ENCODE measurements around the gene IPMK.
"Not testable (repeated sequence)": the region's sequence is repeated elsewhere in the genome, so short reads cannot be mapped to it uniquely, and the experiment has no call there.

The IPMK gene

DNA sequence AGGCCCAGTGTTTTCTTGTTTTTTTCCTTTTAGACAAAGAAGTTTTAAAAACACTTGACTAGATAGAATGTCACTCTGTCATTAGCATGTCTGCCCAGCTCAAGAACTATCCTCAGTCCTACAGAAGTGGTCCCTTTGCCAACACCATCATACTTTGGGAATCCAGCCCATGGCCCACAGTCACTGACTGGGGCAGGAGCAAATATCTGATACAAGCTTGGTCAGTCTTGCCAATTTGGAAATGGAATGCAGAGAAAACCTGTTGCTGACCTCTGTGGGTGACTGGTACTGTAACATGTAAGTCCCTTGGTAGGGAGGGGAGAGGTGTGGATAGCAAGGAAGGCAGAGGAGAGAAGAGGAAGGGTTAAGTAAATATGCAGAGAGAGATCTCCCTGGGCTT, 47.8 kb downstream of the IPMK start:
- DNase-seq, result no peak

DNA sequence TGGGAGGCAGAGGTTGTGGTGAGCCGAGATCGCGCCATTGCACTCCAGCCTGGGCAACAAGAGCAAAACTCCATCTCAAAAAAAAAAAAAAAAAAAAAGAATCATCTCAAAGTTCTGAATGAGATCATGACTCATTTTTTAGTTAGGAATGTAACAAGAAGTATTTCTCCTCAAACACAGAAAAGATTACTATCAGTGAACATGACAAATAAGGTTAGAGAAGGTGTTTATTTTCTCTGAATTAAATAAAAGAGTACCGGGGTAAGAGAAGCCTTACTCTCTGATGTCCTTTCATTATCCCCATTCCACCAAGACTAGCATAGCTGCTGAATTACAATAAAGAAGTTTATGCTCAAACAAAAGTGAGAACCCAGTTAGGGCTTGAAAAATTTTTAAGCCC, 50.1 kb downstream of the IPMK start:
- no peak for DNase-seq

DNA sequence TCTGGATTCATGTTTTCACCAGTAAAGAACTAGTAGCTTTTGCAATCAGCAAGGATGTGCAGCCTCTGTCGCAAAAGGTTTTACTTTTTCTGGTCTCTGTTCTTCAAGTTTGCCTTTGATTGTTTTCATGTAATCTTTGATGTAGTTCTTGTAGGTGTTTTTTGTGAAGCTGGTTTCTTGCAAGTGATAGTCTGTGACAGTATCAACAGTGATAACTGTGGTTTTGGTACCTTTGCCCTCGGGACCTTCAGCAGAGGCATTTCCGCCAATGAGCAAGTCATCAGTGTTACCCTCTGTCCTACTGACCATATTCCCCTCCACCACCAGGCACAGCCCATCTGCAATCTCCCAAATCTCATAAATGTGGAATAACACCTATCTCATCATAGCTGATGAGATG, 55.1 kb downstream of the IPMK start:
- no peak for DNase-seq

DNA sequence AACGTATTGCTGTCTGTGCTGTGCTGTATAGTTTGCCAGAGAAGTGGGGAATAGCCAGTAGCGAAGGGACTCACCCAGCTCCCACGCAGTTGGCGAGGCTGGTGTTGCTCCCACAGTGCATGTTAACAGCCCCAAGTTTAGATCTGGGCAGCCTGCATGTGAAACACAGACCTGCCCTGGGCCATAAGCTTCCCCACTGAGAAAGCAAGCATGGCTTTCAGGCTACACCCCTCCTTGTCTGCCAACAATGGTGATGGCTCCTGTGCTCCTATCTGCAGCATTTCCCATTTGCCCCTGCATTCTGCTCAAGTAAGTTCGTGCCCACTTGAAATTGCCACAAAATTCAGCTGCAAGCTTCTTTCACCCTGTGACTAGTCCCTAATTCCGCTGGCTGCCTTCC, 57.5 kb downstream of the IPMK start:
- DNase-seq, result no peak

DNA sequence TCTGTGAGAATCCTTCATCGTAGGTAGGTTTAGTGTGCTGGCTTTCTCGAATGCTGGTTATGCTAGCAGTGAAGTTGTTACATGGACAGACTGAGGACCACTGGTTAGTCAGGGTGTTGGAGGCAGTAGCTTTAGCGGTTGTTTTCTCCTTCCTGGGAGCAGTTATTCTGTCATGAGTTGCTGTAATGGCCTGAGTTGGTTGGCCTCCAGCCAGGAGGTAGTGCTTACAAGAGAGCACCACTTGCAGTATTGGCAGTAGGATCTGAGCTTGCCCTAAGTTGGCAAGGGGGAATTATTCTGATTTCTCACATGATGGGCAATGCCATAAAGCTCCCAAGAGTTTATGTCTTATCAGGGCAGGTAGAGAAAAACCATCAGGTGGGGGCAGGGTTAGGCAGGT, 58.0 kb downstream of the IPMK start:
- no peak for DNase-seq

DNA sequence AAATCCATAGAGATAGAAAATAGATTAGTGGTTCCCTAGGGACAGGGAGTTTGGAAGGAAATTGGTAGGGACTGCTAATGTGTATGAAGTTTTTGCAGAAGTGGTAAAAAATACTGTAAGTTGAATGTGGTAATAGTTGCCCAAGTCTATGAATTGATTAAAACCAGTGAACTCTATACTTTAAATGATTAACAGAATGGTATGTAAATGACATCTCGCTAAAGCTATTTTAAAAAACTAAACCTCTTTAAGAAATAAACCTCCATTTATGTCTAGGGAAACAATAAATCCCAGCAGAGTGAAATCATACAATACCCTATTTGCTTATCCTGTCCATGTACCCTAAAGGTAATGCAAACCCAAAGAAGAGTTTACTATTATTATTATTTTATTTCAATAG, 61.4 kb downstream of the IPMK start:
- no peak for DNase-seq

DNA sequence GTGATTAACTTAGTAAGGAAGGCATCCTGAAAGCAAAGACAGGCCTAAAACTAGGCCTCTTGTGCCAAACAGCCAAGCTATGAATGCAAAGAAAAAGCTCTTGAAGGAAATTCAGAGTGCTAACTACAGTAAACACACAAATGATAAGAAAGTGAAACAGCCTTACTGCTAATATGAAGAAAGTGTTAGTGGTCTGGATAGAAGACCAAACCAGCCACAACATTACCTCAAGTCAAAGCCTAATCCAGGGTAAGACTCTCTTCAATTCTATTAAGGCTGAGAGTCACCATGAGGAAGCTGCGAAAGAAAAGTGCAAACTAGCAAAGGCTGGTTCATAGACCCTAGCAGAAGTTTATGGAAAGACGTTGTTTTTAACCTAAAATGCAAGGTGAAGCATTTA, 66.0 kb downstream of the IPMK start:
- no peak for DNase-seq

DNA sequence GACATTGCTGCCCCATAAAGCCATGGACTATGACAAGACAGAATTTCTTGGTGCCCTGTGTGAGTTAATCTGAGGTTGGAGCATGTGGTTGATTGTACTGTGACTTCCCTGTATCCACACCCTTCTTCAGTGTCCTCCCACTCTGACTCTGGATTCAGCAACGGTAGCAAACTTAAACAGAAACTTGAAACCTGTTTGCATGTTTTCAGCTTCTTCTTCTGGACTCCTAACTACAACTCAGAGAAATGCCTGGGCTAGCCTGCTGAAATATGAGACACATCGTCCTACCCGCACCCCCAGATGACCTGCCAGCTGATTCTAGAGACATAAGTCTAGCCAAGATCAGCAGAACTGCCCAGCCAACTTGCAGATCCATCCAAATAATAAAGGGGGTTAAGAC, 78.4 kb downstream of the IPMK start:
- no peak for DNase-seq

DNA sequence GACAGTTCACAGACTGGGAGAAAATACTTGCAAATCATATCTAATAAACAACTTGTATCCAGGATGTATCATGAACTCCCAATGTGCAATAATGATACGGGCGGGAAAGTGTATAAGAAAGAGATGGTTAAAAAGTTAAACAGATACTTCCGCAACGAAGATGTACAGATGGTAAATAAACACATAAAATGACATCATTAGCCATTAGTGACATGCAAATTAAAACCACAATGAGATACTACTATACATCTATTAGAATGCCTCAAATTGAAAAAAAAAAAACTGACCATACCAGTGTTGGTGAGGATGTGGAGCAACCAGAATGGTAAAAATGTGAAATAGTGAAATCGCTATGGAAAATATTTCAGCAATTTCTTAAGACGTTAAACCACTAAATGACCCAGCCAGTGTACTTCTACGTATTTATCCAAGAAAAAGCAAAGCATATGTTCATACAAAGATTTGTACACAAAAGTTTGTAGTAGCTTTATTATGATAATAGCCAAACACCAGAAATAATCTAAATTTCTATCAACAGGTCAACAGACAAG, 83.5 kb downstream of the IPMK start:
- DNase-seq, result no peak

DNA sequence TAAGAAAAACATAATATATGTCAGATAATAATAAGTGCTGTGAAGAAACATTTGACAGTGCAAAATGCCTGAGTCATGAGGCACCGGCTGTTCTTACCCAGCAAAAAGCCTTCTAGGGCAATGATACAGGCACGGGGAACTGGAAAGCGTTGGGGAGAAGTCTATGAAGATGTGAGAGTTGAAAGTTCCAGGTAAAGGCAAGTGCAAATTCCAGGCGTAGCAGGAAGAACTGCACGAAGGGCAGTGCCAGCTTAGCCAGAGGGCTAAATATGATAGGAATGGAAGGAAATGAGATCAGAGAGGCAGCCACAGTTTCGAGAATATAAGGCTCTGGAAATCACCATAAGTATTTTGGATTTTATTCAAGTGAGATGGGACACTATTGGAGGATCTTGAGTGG, 87.0 kb downstream of the IPMK start:
- no peak for DNase-seq

DNA sequence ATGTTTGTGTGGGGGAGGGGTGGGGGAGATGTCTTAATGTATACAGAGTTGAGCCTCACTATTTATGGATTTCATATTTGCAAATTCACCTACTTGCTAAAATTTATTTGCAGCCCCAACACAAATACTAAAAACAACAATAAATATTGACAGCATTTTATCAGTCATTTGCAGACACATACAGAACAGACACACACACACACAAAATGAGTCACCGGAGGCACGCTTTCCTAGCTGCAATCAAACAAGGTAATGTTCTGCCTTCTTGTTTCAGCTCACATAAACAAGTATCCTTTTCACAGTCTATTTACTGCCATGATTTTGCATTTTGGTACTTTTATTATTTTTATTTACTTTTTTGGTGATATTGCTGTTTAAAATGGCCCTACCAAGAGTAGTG, 88.5 kb downstream of the IPMK start:
- DNase-seq, result no peak

DNA sequence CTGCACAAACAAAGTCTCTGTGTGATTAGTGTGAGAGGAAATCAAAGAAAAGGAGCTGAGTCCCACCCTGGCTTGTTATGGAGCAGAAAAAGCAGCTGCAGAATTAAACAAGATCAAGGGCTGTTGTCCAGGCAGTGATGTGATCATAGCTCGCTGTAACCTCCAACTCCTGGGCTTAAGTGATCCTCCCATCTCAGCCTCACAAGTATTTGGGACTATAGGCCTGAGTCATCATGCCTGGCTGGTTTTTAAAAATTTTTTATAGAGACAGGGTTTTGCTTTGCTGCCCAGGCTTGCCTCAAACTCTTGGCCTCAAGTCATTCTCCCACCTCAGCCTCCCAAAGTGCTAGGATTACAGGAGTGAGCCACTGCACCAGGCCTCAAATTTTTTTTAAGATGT, 88.9 kb downstream of the IPMK start:
- DNase-seq, result no peak

DNA sequence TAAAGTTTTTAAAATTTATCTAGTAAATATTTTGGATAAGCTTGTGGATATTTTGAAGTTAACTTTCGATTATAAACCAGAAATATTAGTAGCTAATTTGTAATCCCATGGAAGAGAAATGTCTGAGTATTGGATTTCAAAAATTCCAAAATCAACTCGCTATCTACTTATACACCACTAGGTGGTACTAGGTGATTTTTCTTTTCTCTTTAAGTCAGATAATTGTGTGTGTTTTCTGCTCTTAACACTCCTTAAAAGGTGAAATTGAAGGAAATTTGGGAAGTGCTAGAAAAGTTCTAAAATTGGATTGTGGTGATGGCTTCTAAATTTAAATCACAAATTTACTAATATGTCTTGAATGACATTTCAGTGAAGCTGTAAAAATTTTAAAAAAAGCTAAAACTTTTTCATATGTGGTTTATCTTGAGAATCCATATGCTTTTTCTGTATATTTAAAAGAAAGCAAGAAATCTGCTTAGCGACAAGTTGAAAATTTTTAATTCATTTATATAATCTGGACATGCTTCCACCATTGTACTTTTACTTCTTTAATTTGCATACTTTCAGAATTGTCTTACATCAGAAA, 90.2 kb downstream of the IPMK start:
- DNase-seq, result no peak

DNA sequence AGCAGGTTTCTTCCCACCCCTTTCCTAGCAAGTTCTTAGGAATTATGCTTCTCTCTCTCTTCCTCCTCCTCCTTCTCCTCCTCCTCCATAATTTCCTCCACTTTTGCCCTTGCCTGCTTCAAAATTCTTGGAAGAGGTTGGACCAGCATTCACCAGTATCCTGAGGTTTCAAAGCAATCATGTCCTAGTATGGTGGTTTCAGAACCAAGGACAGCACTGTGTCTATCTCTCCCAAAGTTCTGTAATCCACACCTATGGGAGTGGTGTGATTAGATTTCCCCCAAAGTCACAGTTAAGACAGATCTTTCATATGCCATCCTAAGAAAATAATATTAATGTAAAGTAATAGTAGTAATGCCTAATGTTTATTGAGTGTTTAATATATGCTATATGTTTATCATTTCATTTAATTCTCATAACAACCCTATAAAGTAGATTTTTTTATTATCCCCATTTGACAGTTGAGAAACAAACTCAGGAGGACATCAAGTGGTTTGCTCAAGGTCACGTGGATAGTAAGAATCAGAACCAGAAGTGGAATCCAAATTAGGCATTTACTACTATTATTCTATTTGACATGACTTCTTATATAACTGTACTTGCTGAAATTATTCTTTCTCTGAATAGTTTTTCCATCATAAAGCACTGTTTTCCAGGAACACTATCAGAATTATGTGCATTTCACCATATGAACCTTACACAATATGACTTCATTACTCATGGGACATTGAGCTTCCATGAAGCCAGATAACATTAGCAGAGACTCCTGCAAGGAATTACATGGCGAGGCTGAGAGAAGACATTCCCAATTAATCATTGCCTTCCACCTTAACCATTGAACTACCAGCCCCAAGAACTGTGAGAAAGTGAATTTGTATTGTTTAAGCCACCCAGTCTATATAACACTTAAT, 91.4 kb downstream of the IPMK start:
- DNase-seq, result no peak

DNA sequence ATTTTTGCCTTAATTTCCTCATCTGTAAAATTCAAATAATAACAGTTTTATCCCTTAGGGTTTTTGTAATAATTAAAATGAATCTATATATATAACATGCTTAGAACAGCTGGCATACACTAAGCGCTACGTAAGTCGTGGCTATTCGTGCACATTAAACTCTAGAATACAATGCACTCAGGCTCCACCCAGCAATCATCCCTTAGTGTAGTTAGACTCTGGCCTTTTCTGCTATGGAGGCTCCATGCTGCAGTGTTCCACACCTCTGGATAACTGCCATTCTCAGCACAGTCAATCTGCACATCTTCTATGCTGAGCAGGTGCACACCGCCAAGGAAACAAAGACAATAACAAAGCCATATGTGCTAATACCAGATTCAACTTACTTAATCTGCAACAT, 92.9 kb downstream of the IPMK start:
- no peak for DNase-seq

DNA sequence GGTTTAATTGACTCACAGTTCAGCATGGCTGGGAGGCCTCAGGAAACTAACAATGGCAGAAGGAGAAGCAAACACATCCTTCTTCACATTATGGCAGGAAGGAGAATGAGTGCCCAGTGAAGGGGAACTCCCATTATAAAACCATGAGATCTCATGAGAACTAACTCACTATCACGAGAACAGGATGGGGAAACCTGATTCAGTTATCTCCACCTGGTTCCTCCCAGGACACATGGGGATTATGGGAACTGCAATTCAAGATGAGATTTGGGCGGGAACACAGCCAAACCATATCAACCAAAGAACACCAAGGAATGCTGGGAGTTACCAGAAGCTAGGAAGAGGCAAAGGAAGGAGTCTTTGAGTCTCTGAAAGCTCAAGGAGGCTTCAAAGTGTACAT, 94.3 kb downstream of the IPMK start:
- DNase-seq, result no peak

DNA sequence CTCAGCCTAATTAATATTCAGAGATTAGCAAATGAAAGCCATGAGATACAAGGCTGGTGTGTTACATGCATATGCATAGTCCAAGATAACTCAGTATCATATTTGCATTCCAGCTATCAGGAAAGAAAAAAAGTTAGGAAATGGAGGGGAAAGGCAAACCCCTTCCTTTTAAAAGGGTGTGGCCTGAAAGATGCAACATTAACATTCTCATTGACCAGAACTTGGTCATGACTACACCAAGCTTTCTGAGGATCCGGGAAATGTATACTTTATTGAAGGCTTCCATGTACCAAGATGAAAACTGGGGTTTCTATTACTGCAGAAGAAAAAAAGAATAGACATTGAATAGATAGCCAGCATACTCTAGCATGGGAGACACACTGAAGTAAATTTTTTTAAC, 96.5 kb downstream of the IPMK start:
- DNase-seq, result no peak

DNA sequence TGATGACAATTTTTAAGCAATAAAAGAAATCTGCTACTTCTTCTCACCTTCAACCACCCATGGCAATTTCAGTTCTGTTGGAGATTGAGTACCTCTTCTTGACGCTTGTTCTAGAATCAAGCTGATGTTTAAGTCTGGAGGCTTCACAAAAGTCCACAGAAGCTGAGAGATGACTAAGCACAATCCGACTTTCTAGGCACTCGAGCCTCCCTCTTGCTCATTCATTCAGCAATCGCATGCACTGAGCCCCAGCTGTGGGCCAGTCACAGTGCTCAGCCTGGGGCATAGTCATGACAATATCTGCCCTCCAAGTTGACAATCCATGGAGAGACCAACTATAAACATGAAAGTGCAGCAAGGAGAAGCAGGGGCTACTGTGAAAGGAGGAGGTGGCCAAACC, 103.2 kb downstream of the IPMK start:
- DNase-seq, result no peak

DNA sequence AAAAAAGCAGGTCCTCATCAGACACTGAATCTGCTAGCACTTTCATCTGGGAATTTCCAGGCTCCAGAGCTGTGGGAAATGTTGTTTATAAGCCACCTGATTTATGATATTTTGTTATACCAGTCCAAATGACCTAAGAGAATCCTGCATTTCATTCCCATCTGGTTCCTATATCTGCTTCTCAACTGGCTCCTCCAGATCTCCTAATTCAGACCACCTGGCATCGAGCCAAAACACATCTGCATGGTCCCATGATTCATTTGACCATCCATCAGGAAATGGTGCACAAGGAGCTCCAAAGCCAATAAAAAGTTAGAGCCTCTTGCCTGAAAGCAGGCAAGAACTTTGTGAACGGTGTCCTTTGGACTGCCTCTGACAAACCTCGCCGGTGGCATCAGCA, 108.9 kb downstream of the IPMK start:
- DNase-seq, result no peak

DNA sequence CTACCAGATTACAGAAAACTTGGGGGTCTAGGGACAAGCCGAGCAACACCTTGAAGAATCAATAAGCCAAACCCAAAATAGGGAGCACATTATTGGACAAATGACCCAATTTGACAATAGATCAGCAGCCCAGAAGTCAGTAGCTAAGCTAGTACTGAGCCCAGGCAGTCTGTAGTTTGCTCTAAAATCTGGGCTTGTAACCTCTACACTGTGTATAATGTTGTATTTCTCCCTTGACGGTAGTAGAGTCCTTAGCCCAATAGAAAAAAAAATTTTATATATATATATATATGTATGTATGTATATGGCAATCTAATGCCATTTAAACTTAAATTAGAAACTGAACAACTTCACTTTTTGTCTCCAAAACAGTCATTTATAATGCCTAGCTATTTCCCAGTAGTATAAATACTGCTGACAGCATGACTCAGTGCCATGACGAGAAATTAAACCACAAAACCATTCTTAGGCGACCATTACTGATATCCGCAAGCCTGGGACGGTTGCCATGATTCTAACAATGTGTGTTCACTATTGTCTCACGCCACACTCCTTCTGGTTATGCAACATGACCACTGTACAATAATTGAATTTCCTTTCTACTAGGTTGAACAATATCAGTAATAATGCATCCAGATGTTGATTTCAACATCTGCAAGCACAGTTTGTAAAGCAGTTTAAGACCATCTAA, 110.5 kb downstream of the IPMK start:
- DNase-seq, result no peak

DNA sequence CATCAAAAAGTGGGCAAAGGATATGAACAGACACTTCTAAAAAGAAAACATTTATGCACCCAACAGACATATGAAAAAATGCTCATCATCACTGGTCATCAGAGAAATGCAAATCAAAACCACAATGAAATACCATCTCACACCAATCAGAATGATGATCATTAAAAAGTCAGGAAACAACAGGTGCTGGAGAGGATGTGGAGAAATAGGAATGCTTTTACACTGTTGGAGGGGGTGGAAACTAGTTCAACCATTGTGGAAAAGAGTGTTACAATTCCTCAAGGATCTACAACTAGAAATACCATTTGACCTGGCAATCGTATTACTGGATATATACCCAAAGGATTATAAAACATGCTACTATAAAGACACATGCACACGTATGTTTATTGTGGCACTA, 111.8 kb downstream of the IPMK start:
- not testable (repeated sequence) for DNase-seq

DNA sequence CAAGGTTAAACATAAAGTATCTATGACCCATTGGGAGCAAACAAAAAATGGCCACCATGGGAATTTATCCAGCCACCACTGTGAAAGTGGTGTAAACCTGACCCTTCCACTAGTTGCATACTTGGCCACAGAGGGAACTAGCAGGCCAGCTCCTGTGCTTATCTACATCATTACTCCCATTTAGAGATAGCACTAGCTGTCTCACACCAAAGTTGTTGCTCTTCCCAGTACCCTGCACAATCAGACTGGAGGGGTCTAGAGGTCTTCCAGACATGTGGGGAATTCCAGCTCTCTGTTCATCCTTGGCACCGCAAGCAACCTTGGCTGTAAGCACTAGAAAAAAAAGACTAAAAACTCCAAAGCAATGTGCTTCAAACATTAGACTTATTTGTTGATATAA, 113.9 kb downstream of the IPMK start:
- DNase-seq, result no peak

DNA sequence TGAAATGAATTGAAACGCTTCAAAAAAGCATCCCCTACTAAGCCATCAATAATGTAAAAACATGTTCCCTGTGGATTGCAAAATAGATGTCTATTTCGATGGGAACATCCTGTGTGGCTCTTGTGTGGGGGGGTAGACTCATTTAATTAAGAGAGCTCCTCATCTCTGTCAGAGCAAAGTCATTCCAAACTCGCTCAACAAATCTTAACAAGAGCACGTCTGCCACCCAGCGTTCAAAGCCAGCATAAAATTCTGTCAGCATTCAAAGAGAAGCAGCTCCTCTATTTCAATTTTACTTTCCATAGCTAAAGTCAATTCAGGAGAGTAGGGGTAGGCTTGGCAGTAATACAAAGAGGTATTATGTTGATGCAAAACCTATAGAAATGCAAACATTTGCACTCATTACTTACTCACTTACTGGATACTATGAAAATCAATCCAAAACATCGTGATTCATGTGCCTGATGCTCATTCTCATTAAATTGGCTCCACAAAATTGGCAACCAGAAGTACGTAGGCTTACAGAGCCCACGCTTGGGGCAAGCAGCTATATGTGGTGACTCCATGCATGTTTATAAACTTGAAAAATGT, 114.9 kb downstream of the IPMK start:
- peak in 1 of 4 experiments; percentile 6 for DNase-seq

DNA sequence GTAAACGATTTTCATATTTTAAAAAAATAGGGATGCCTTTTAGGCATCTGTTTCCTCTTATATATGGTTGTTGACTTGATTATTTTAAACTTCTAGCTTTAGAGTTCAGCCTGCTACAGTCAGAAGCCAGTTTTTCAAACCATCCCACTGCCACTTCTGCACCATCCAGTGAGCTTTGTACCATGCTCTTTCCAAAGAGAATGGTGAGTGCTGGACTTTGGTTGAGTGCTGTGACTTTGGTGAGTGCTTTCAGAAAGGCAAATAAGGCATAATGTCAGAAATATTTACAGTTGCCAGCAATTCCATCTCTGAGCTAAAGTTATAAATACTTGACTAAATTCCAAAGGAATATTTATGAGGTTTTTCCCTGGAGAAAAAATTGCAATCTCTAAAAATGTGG, 117.4 kb downstream of the IPMK start:
- no peak for DNase-seq

Measured in activated naive CD4-positive, alpha-beta T cell (primary cell).